ENCODE measurements around the gene PACSIN2.

PACSIN2 gene

GRCh38 chr22:42855211-42855610 is 159.7 kb downstream of the PACSIN2 start:
- DNase-seq, result no peak
- intact Hi-C loops (cut with DNase I; ENCODE audit: low total_unique reads), result no loop called here
- Histone ChIP-seq H3K27me3 (no peaks in the 10 kb centered on the region), H3K4me3 (peak overlapping the region; percentile 88 to 95), H3K27ac (peak overlapping the region; percentile 98), H3K9me3 (no peaks in the 10 kb centered on the region), H3K4me1 (peaks cover 0 to 38% (median 16%) of the 10 kb centered on the region in 4 donors), H3K36me3 (peaks cover 0 to 5% (median 0%) of the 10 kb centered on the region in 3 donors)
- TF ChIP-seq CTCF (IDR thresholded peaks at IDR 0.05), result no peak

GRCh38 chr22:42848941-42849550 is 165.9 kb downstream of the PACSIN2 start:
- peaks cover 0 to 15% (median 7%) of the 10 kb centered on the region in 4 donors for H3K4me1 ChIP-seq

DNA sequence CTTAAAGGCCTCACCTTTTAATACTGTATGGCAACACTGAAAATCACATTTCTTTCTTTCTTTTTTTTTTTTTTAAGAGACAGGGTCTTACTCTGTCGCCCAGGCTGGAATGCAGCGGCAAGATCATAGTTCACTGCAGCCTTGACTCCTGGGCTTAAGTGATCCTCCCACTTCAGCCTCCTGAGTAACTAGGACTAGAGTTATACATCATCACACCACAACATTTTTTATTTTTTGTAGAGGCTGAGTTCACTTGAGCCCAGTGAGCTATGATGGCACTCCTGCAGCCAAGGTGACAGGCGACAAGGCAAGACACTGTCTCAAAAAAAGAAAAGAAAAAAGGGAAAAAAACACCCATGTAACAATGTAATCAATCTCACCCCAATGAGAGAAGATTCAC is 167.8 kb downstream of the PACSIN2 start:
- no peak for DNase-seq
- no peaks in the 10 kb centered on the region for H3K27me3 ChIP-seq
- H3K27ac ChIP-seq, result no peak overlapping the region
- H3K36me3 ChIP-seq, result peaks cover 26 to 46% (median 38%) of the 10 kb centered on the region in 3 donors
- H3K9me3 ChIP-seq, result no peaks in the 10 kb centered on the region
- no peak for TF ChIP-seq CTCF (IDR thresholded peaks at IDR 0.05)
- H3K4me1 ChIP-seq, result peaks cover 0 to 11% (median 5%) of the 10 kb centered on the region in 4 donors
- no peak overlapping the region for H3K4me3 ChIP-seq
- intact Hi-C loops (cut with DNase I; ENCODE audit: low total_unique reads), result loop anchor here (10.0 kb wide), 1 partner anchor 112 kb away; no protein-coding TSS in a partner anchor

More at GRCh38 chr22:42848941-42849550, 165.9 kb downstream of the PACSIN2 start:
- Histone ChIP-seq H3K27ac (no peak overlapping the region), H3K27me3 (no peaks in the 10 kb centered on the region), H3K9me3 (no peaks in the 10 kb centered on the region), H3K36me3 (peaks cover 26 to 29% (median 27%) of the 10 kb centered on the region in 3 donors), H3K4me3 (no peak overlapping the region)
- intact Hi-C loops (cut with DNase I; ENCODE audit: low total_unique reads), result loop anchor here (10.0 kb wide), 1 partner anchor 114 kb away; no protein-coding TSS in a partner anchor
- DNase-seq, result peak in 1 of 2 donors; percentile 42
- no peak for TF ChIP-seq CTCF (IDR thresholded peaks at IDR 0.05)

DNA sequence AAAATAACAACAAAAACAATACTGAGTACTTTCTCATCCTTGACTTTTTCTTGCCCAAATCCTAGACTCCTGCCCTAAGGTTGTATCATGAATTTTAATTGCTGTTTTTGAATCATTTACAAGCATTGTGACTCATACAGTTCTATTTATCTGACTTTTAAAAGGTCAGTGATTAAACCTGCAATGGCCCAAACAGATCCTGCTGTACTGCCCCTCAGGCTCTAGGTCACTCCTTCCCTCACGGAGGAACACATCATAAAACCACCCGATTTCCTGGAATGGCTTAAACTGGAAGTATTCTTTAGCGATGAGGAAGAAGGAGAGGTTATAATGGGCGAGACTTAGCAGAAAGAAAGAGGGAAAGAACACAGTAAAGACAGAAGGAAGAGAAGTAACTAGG is 170.2 kb downstream of the PACSIN2 start:
- Histone ChIP-seq H3K27me3 (no peaks in the 10 kb centered on the region), H3K4me1 (peaks cover 0 to 10% (median 5%) of the 10 kb centered on the region in 4 donors), H3K27ac (no peak overlapping the region), H3K36me3 (peaks cover 44 to 64% (median 53%) of the 10 kb centered on the region in 3 donors), H3K4me3 (no peak overlapping the region), H3K9me3 (no peaks in the 10 kb centered on the region)
- intact Hi-C loops (cut with DNase I; ENCODE audit: low total_unique reads), result loop anchor here (10.0 kb wide), 1 partner anchor 110 kb away; no protein-coding TSS in a partner anchor
- no peak for DNase-seq
- TF ChIP-seq CTCF (IDR thresholded peaks at IDR 0.05), result no peak

GRCh38 chr22:42842658-42843370 is 172.1 kb downstream of the PACSIN2 start:
- H3K4me3 ChIP-seq, result no peak overlapping the region
- TF ChIP-seq CTCF (IDR thresholded peaks at IDR 0.05), result no peak
- intact Hi-C loops (cut with DNase I; ENCODE audit: low total_unique reads), result loop anchor here (10.0 kb wide), 1 partner anchor 108 kb away; no protein-coding TSS in a partner anchor
- H3K36me3 ChIP-seq, result peaks cover 44 to 77% (median 65%) of the 10 kb centered on the region in 3 donors
- DNase-seq, result no peak
- H3K27me3 ChIP-seq, result no peaks in the 10 kb centered on the region
- H3K4me1 ChIP-seq, result no peaks in the 10 kb centered on the region
- no peak overlapping the region for H3K27ac ChIP-seq
- no peaks in the 10 kb centered on the region for H3K9me3 ChIP-seq
